LHCN-M2 (cell line): Measurements from ENCODE around the gene PCDHA10. TPM values are rescaled to one million over a fixed set of nuclear protein-coding genes. Genes with fewer than 3 reads are reported as not detected.
A peak's percentile ranks its signal among the peaks of the same experiment; 100 is the strongest.
"Not testable (repeated sequence)": the region's sequence is repeated elsewhere in the genome, so short reads cannot be mapped to it uniquely, and the experiment has no call there.

ENCODE experiments used
- DNase-seq: peaks from one replicate; pipeline ENCODE4 v3.0.0-alpha.2; 2012; ENCODE audit warnings: low read depth
- total RNA-seq: library from RNA; depleted of rRNA; stranded (reverse); fragments of >200 nt; gene quantifications from 2 replicates; pipeline ENCODE4 v1.2.3, GENCODE V29; 2014

PCDHA10 gene
- total RNA-seq, 1 experiment from 2014 or later = not detected

GRCh38 chr5:140840978-140841962 is 14.4 kb upstream of the PCDHA10 start, which contains the start of gene PCDHA8:
TSS of gene PCDHA8 (plus strand) at chr5:140841187. CDS start at chr5:140841322, 135 bp downstream.
- DNase-seq = no peak

- no peak for DNase-seq
Measured at GRCh38 chr5:140842798-140843733, 12.6 kb upstream of the PCDHA10 start.

- DNase-seq = peak; percentile 20
Measured at GRCh38 chr5:140848139-140849102, 7.3 kb upstream of the PCDHA10 start, which contains the start of gene PCDHA9. TSS of gene PCDHA9 (plus strand) at chr5:140848382. CDS start at chr5:140848496, 114 bp downstream.

GRCh38 chr5:140849831-140850634 is 5.7 kb upstream of the PCDHA10 start:
- DNase-seq = not testable (repeated sequence)

GRCh38 chr5:140857177-140857986 is 1.7 kb downstream of the PCDHA10 start:
- no peak for DNase-seq

GRCh38 chr5:140857987-140858240 is 2.2 kb downstream of the PCDHA10 start:
- no peak for DNase-seq

- DNase-seq = no peak
Measured at GRCh38 chr5:140862441-140863295, 7.0 kb downstream of the PCDHA10 start.

- DNase-seq = peak; percentile 2
Measured at GRCh38 chr5:140868721-140869554, 13.2 kb downstream of the PCDHA10 start, which contains the start of gene PCDHA11. TSS of gene PCDHA11 (plus strand) at chr5:140868957. CDS start at chr5:140869104, 147 bp downstream.

GRCh38 chr5:140869555-140869886 is 13.8 kb downstream of the PCDHA10 start:
- DNase-seq = no peak

GRCh38 chr5:140870221-140871201 is 14.8 kb downstream of the PCDHA10 start:
- DNase-seq = no peak

GRCh38 chr5:140875085-140876065 is 19.7 kb downstream of the PCDHA10 start, which contains the start of gene PCDHA12:
TSS of gene PCDHA12 (plus strand) at chr5:140875308. CDS start at chr5:140875473, 165 bp downstream.
- DNase-seq = no peak

GRCh38 chr5:140876541-140877261 is 21.0 kb downstream of the PCDHA10 start:
- DNase-seq = not testable (repeated sequence)

- DNase-seq = no peak
Measured at GRCh38 chr5:140877262-140877581, 21.5 kb downstream of the PCDHA10 start.
